ENCODE results near the gene WNT3A.

WNT3A gene

DNA sequence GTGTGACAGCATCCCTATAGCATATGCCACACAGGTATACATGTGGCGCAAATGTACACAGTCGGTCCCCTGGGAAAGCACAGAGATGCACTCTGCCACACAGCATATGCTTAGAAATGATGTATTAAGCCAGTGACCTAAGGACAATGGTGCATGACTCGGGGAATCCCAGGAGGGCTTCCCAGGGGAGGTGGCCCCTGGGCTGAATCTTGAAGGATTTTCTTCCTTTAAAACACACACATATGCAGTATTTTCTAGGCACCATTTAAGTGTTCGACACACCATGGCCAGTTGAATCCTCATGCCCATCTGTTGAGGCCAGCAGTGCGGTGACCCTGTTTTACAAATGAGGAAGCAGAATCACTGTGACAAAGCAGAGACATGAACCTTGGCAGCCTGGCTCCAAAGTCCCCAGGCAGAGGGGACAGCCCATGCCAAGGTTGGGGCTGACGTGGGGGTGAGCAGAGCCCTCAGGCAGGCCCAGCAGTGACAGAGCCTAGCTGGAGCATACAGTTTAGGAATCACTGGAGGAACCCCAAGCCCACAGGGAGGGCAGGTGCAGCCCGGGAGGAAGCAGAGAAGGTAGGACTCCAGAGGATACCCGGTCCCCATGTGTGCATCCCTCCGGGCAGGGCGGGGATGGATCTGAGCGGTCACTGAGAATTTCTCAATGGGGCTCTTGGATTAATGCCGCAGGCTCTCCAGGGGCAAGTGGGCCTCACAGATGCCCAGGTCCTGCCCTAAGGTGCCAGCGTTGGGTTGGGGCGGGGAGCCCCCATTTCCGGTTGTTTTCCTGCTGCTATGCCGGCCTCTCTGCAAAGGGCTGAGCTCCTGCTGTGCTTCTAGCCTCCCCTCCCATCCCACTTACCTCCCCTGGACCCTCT is 28.4 kb downstream of the WNT3A start:
- peak; percentile 48 for DNase-seq

GRCh38 chr1:228035844-228036243 is 29.0 kb downstream of the WNT3A start:
- no peak for DNase-seq

DNA sequence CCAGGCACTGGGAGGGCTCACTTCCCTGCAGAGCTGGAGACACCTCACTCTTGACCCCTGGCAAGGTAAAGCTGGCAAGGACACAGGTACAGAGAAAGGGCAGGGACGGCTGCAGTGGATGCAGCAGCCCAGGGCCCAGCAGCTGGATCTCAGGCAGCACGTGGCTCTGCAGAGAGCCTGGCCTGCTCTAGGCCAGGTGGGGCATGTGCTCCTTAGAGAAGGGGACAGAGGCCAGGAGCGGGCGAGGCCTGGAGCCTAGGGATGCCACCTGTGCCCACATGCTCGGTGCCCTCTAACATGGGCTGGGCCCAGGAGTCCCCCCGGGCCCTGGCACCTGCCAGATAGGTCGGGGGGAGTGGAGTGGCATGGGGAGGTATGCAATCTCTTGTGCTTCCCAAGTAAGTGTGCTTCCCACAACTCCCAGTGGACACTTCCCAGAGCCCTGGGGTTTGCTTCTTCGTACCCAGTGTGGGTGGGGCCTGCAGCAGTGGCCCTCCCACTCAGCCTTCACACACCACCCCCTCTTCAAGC is 30.0 kb downstream of the WNT3A start:
- DNase-seq: peak; percentile 55

- peak; percentile 73 for DNase-seq
Measured at GRCh38 chr1:228037401-228038386, 30.9 kb downstream of the WNT3A start.

GRCh38 chr1:228038387-228039005 is 31.7 kb downstream of the WNT3A start:
- DNase-seq: peak; percentile 50

GRCh38 chr1:228039006-228039903 is 32.5 kb downstream of the WNT3A start:
- DNase-seq: peak; percentile 51

DNA sequence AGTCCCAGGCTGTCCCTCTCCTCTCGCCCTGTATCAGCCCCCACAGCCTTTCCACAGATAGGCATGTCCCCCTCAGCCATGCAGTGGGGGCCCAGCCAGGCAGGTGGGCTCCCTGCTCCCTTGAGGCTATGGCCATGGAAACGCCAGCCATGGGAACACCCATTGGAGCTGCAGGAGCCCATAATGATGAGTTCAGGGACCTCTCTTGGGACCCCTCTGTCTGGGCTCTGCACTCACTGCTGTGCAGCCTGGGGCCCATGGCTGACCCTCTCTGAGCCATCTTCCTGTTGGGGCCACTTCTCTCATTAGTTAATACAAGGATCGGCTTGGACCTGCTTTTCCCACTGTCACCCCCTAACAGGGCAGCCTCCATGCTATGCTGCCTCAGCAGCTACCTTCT is 33.2 kb downstream of the WNT3A start:
- peak; percentile 41 for DNase-seq

GRCh38 chr1:228041316-228041715 is 34.5 kb downstream of the WNT3A start:
- DNase-seq: no peak

DNA sequence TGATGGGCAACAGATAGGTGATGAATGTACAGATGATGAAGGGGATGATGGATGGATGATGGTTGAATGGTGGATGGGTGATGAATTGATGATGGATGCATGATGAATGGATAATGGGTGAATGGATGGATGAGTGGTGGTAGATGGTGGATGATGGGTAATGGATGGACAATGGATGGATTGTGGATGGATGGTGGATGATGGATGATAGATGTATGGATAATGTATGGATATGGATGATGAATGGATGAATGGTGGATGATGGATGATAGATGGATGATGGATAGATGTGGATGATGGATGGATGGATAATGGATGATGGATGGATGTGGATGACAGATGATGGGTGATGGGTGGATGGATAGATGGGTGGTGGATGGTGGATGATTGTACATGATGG is 35.7 kb downstream of the WNT3A start:
- DNase-seq: no peak

DNA sequence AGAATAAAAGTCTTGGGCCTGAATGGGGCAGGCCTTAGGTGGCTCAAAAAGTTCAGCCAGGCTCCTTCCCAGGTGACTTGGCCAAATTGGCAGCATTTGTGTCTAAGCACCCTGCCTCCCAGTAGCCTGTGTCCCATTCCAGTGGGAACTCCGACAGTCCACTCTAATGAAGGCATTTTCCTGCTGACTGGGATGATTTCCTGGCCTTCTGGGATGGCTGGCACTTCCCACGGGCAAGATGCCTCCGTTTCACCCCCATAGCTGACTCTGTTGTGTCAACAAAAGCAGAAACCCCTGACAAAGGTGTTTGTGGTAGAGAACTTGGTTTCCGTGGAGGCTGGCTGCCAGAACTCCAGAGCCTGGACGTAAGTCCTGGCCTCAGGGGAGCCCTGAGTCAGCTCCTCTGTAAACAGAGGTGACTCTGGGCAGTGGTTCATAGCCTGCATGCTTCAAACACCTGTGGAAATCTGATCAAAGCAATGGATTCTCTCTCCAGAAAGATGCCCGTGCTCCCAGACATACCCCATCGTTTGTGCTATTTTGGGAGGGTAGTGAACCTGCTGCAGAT is 36.6 kb downstream of the WNT3A start:
- DNase-seq: no peak

- DNase-seq: no peak
Measured at GRCh38 chr1:228044961-228045360, 38.2 kb downstream of the WNT3A start.

GRCh38 chr1:228045405-228045804 is 38.6 kb downstream of the WNT3A start:
- DNase-seq: no peak

GRCh38 chr1:228045871-228046270 is 39.1 kb downstream of the WNT3A start:
- peak; percentile 52 for DNase-seq

DNA sequence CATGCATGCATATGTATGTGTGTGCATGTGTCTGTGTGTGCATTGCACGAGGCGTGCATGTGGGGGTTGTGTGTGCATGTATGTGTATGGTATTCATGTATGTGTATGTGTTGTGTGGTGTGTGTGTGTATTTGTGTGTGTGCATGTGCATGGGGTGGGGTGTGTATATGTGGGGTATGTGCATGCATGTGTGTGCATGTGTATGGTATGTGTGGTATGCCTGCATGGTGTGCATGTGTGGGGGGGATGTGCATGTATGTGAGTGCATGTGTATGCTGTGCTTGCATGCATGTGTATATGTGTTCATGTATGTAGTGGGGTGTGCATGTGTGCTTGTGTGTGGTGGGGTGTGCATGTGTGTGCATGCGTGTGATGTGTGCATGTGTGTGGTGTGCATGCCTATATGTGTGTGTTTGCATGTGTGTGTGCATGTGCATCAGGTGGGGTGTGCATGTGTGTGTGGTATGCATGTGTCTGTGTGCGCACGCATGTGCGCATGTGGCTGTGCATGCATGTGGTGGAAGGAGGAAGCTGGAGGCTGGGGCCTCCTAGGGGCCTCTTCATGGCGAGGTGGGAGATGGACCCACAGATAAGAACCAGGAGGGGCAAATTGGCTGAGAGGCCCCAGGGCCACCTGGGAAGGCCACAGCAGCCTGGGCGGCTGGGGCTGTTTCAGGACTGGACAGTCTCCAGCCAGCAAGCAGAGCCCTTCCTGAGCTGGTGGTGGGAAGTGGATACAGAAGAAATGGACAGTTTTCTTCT is 39.8 kb downstream of the WNT3A start:
- DNase-seq: no peak

DNA sequence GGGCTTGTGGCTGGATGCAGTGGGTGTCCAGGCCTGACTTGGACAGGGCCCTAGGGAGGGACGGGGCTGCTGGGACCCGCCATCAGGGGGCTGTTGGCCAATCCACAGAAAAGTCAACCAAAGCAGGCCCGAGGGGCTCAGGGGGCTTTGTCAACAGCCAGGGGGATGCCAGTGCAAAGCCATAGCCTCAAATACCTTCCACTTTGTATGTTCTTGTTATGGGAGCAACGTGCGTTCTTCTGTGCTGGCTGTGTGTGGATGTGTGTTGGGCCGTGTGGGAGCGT is 40.3 kb downstream of the WNT3A start:
- no peak for DNase-seq

- DNase-seq: no peak
Measured at GRCh38 chr1:228048120-228048519, 41.3 kb downstream of the WNT3A start.

GRCh38 chr1:228048659-228049298 is 42.0 kb downstream of the WNT3A start:
- peak; percentile 51 for DNase-seq

GRCh38 chr1:228050571-228051231 is 43.9 kb downstream of the WNT3A start:
- DNase-seq: peak; percentile 48

DNA sequence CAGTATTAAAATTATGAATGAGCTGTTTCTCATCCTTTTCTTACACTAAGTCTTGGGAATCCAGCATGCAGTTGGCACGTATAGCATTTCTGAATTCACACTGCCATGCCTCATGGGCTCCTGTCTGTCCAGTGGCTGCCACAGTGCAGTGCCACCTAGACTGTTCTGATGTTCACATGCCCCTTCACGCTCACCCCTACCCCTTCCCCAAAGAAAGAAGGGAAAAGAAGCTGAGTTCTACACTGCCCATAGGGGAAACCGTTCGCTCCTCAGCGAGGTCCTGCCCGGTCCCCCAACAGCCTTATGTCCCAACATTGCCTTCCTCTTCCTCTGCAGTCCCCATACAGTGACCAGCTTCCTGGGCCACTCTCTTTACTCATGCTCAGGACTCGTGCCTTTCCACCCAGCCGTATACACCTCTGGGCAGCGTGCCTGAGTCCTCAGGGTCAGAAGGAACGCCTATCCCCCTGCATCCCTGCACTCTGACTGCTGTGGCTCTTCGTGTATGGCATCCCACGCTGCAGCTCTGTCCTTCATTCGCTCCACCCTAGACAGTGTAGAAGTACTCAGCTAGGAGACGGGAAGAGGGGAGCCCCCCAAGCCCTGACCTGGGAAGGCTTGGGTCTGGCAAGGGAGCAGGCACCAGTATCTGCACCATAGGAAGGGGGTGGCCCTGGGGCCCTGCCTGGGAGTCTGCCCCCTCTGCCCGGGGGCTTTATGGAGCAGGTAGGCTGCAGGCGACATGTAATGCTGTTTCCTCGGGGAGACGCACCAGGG is 51.6 kb downstream of the WNT3A start:
- peak; percentile 57 for DNase-seq

All from activated effector memory CD4-positive, alpha-beta T cell treated with anti-CD3 and anti-CD28 coated beads, Interleukin-2, amount 50 U/mL, for 16 hours (primary cell).